Measurements from ENCODE around the gene TP53I11.

TP53I11 gene

GRCh38 chr11:44934110-44934509 is 16.6 kb downstream of the TP53I11 start:
- TF ChIP-seq CTCF (IDR thresholded peaks at IDR 0.05; ENCODE audit: insufficient read depth, missing control alignments): no peak
- no peak for FAIRE-seq
- no peak for DNase-seq (ENCODE audit: insufficient read length, low spot score)

- FAIRE-seq: no peak
- DNase-seq (ENCODE audit: insufficient read length, low spot score): no peak
- no peak for TF ChIP-seq CTCF (IDR thresholded peaks at IDR 0.05; ENCODE audit: insufficient read depth, missing control alignments)
These were observed 19.2 kb downstream of the TP53I11 start for GRCh38 chr11:44931466-44931865.

GRCh38 chr11:44930588-44931302 is 19.9 kb downstream of the TP53I11 start:
- TF ChIP-seq CTCF (IDR thresholded peaks at IDR 0.05; ENCODE audit: insufficient read depth, missing control alignments): no peak
- FAIRE-seq: no peak
- DNase-seq (ENCODE audit: insufficient read length, low spot score): no peak

GRCh38 chr11:44928816-44929215 is 21.9 kb downstream of the TP53I11 start:
- FAIRE-seq: no peak

GRCh38 chr11:44928144-44928543 is 22.5 kb downstream of the TP53I11 start:
- DNase-seq (ENCODE audit: insufficient read length, low spot score) (no peak), FAIRE-seq (no peak)

More at GRCh38 chr11:44928816-44929215, 21.9 kb downstream of the TP53I11 start:
- TF ChIP-seq CTCF (IDR thresholded peaks at IDR 0.05; ENCODE audit: insufficient read depth, missing control alignments): no peak
- no peak for DNase-seq (ENCODE audit: insufficient read length, low spot score)

GRCh38 chr11:44927174-44927661 is 23.5 kb downstream of the TP53I11 start:
- peak; percentile 66 for DNase-seq (ENCODE audit: insufficient read length, low spot score)
- TF ChIP-seq CTCF (IDR thresholded peaks at IDR 0.05; ENCODE audit: insufficient read depth, missing control alignments): peak; percentile 81
- no peak for FAIRE-seq

More at GRCh38 chr11:44928144-44928543, 22.5 kb downstream of the TP53I11 start:
- TF ChIP-seq CTCF (IDR thresholded peaks at IDR 0.05; ENCODE audit: insufficient read depth, missing control alignments): no peak

- DNase-seq (ENCODE audit: insufficient read length, low spot score) (no peak), FAIRE-seq (no peak)
- no peak for TF ChIP-seq CTCF (IDR thresholded peaks at IDR 0.05; ENCODE audit: insufficient read depth, missing control alignments)
These were observed 24.6 kb downstream of the TP53I11 start for GRCh38 chr11:44926036-44926435.
